GM12865 (cell line): Measurements from ENCODE around the gene CAMK4.
"Not testable (repeated sequence)": the region's sequence is repeated elsewhere in the genome, so short reads cannot be mapped to it uniquely, and the experiment has no call there.

Source experiments
- DNase-seq: peaks from one replicate; pipeline ENCODE4 v3.0.0; 2010; ENCODE audit warnings: low read depth
- H3K4me3 ChIP-seq: 2 replicates; pipeline ENCODE4 v1.5.1; 2011; ENCODE audit warnings: mild to moderate bottlenecking, low read depth, low read length, control low read depth
- TF ChIP-seq, protein P1 (sequence below): IDR thresholded peaks from 2 replicates; pipeline ENCODE4 v1.5.1; 2011; ENCODE audit warnings: low read length, control low read depth, low read depth, inconsistent platforms; ENCODE audit not compliant: insufficient read depth; ENCODE audit errors: missing control alignments

The CAMK4 gene

GRCh38 chr5:111347021-111347420, 122.8 kb downstream of the CAMK4 start:
- DNase-seq, result no peak
- no peak overlapping the region for H3K4me3 ChIP-seq
- TF ChIP-seq, protein P1, sequence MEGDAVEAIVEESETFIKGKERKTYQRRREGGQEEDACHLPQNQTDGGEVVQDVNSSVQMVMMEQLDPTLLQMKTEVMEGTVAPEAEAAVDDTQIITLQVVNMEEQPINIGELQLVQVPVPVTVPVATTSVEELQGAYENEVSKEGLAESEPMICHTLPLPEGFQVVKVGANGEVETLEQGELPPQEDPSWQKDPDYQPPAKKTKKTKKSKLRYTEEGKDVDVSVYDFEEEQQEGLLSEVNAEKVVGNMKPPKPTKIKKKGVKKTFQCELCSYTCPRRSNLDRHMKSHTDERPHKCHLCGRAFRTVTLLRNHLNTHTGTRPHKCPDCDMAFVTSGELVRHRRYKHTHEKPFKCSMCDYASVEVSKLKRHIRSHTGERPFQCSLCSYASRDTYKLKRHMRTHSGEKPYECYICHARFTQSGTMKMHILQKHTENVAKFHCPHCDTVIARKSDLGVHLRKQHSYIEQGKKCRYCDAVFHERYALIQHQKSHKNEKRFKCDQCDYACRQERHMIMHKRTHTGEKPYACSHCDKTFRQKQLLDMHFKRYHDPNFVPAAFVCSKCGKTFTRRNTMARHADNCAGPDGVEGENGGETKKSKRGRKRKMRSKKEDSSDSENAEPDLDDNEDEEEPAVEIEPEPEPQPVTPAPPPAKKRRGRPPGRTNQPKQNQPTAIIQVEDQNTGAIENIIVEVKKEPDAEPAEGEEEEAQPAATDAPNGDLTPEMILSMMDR, result no peak

DNA sequence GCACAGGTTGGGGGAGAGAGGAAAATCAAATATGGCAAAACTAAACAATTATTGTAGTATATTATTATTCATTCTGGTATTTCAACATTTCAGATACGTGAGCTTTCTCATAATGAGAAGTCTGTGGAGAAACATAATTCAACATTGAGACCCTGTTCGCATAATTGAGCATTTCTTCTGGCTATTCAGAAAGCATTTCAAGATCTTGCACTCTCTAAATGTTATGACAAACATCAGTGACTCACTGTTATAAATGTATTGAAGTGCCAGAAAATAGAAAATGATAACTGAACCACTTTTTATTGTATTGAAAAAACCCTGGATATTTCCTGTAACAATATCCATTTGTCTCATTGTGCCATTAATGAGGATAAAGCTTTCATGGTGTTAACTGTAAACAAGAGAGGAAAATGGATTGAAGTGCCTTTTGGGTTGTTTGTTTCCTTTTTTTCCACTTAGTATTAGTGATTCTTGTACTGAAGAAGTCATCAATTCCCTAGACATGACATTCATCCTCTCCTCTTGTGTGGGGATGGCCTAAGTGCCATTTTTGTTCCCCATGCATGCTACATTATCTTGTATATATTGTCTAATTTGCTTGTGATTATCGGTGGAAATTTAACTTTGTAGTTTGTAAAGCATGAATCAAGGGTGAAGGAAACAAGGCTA, 124.6 kb downstream of the CAMK4 start:
- no peak for DNase-seq
- TF ChIP-seq, protein P1, result no peak
- H3K4me3 ChIP-seq, result no peak overlapping the region

- TF ChIP-seq, protein P1, result no peak
- DNase-seq, result no peak
- no peak overlapping the region for H3K4me3 ChIP-seq
These were observed 125.2 kb downstream of the CAMK4 start for GRCh38 chr5:111349429-111349828.

- peak; percentile 9 for DNase-seq
- TF ChIP-seq, protein P1, result no peak
- no peak overlapping the region for H3K4me3 ChIP-seq
These were observed 128.9 kb downstream of the CAMK4 start for GRCh38 chr5:111353035-111353434.

DNA sequence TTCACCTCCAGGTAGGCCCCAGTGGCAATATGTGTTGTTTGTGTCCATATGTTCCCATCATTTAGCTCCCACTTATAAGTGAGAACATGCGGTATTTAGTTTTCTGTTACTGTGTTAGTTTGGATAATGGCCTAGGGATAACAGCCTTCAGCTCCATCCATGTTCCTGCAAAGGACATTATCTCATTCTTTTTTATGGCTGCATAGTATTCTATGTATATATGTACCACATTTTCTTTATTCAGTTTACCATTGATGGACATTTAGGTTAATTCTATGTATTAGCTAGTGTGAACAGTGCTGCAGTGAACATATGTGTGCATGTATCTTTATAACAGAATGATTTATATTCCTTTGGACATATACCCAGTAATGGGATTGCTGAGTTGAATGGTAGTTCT, 134.5 kb downstream of the CAMK4 start:
- not testable (repeated sequence) for DNase-seq, H3K4me3 ChIP-seq

DNA sequence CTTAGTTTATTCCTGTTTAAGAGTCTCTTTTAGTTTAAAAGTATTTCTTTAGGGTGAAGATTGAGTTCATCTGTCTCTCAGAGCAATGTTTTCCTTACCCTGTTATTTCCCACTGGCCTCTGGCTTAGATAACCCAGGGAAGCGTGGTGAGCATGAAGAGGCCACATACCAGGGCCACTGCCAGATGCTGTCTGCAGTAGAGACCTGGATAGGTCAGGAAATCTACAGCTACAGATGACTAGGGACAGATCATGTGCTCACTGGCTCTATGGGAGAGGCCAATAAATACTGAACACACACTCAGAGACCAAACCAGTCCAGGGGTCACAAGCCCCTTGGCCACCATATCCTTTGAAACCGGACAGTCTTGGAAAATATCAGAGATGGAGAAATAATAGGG, 136.0 kb downstream of the CAMK4 start:
- H3K4me3 ChIP-seq, result no peak overlapping the region
- no peak for DNase-seq
- TF ChIP-seq, protein P1, result no peak

DNA sequence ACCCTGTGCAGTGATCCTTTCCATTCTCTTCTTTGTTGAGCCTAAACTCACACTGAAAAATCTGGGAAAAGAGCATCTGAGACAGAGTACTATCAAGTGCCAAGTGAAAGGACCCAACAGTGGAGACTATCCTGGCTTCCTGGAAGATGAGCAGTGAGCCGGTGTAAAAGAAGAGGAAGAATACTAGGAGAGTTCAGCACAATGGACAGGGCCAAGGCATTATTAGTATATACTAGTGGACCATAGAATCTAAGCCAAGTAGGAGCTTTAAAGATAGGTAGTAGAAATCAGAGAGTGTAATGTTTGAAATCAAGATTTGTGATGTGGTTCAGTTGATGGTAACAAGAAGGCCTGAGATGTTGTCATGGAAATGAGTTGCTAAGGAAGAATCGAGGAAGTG, 140.8 kb downstream of the CAMK4 start:
- TF ChIP-seq, protein P1, result no peak
- no peak overlapping the region for H3K4me3 ChIP-seq
- no peak for DNase-seq
